GM12892 (cell line): ENCODE measurements around the gene EVA1B.
A peak's percentile ranks its signal among the peaks of the same experiment; 100 is the strongest.

Source experiments
- DNase-seq: peaks from one replicate; pipeline ENCODE4 v3.0.0; 2011; ENCODE audit not compliant: insufficient read length
- FAIRE-seq: peaks from 2 replicates; lab custom pipeline; 2011; peaks lifted over from hg19 to GRCh38; lab: Jason Lieb, UNC
- POLR2A ChIP-seq: IDR thresholded peaks from 2 replicates; pipeline ENCODE4 v1.6.1; 2011; ENCODE audit warnings: low read depth, low read length, control low read depth
- POLR2AphosphoS5 ChIP-seq: IDR thresholded peaks from 2 replicates; pipeline ENCODE4 v1.6.1; 2011; ENCODE audit warnings: low read depth, low read length, control low read depth
- TAF1 ChIP-seq: IDR thresholded peaks from 2 replicates; pipeline ENCODE4 v1.6.1; 2011; ENCODE audit warnings: low read depth, mild to moderate bottlenecking, control low read depth, low read length, borderline replicate concordance

The EVA1B gene

DNA sequence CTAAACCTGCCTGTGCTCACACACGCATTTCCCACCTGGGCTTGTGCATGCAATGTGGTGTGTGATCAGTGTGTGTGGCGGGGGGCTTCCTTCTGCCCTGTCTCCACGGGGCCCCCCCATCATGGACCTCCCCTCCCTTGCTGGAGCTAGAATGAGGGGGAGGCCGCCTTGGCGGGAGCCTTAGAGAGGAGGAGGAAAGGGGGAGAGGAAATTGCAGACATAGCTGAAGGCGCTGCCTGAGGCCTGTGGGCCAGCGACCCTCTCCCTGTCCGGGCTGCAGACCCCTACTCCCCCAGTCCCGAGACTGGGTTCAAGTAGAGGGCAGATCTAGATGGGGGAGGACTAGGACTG, 883 bp upstream of the EVA1B start:
- TF ChIP-seq POLR2AphosphoS5 (no peak), POLR2A (no peak), TAF1 (no peak)
- FAIRE-seq (no peak), DNase-seq (no peak)

DNA sequence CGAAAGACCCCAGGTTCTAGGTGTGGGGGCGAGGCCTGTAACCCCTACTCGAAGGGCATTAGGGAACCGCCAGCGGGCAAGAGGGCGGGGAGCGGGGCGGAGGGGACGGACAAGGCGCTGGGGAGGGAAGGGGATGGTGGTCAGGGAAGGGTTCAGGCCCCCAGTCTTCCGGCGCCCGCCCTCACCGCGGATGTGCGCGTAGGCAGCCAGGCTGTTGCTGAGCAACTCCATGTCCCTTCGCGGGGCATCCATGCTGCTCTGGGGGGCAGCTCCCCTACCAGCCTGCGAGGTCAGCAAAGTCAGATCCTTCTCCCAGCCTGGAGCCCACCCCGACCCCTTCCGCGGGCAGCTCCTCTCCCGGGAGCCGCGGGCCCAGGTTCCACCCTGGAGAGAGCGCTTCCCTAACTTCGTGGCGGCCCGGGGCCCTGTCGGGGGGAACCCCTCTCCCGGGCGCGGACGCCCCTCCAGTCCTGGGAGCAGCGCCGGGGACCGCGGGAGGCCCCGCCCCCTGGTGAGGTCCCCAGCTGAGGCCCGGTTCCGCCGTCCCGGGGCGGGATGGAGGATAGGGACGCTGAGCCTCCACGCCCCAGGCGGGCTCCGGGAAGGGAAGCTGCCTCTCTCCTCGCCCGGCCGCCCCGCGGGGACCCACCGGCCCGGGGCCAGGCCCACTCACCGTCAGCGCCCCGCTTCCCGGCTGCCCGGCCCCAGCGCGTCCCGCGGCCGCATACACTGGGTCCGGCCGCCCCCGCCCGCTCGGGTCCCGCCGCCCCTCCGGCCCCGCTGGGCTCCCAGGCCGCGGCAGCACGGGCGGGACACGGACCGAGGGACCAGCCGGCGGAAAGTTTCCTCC, 434 bp downstream of the EVA1B start:
- FAIRE-seq (no peak), DNase-seq (peak; percentile 52)
- no peak for TF ChIP-seq TAF1
- no peak for TF ChIP-seq POLR2AphosphoS5
- 0 out of 2 replicates have a peak, but pooled peaks have one; percentile 4 for TF ChIP-seq POLR2A

DNA sequence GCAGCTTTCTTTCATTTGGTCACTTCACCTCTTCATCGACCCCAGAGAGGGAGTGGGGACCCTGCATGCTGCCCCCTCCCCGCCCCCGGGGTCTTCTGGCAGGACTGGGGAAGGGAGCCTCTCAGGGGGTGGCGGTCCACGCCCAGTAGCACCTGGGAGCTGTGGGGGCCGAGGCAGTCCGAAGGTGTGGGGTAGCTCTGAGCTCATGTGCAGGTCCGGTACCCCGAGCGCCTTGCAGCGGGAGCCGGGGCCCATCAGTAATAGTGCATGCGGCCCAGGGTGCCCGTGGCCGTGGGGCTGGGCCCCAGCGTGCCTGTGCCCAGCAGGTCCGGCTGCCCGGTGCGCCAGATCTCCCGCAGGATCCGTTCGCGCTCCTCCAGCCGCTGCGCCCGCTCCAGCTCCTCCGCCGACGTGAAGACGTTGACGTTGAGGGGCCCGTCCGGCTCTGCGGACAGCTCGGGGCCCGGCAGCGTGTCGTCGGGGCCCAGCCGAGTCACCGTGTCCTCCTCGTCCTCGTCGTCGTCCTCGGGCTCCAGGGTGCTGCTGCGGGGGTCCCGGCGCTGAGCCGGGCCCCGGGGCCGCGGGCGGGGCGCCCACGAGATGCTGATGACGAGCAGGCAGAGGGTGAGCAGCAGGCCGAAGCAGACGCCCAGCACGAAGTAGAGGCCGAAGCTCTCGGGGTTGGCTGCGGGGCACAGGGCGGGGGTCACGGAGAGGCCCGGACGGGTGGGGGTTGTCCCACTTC, 1.2 kb downstream of the EVA1B start:
- no peak for FAIRE-seq
- TF ChIP-seq POLR2A (no peak), TAF1 (no peak), POLR2AphosphoS5 (no peak)
- no peak for DNase-seq

DNA sequence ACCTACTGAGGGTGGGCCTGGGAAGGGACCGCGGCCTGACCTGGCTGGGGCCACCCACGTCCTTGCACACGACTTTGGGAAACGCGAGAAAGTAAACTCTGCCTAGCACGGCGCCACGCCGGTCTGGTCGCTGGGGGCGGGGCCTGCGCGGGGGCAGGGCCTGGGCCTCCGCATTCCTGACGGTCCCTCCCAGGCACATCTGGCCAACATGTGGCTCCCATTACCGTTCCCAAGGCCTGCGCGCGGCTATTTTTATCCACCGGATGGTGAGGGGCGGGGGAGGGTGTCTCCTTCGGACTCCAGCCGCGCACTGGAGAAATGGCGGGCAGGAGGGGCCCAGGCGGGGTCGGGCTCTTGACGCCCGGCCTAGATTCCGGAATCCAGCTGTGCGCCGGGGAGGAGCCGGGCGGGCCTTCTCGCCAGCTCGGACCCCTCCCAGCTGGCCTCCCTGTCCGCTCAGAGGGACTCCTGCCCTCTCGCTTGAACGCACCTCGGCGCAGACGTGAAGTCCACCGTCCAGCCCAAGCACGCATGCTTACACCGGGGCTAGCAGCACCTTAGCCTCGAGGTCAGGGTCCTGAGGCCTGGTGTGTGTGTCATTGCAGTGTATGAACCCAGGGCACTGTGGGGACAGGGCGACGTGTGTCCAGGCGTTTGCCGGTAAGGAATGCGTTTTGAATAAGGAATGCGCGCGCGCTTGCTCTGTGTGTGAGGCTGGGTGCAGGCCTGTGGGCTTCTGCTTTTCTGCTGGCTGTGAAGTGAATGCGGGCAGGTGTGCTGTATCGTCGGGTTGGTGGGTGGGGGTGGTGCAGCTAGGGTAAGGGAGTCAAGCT, 2.1 kb downstream of the EVA1B start:
- FAIRE-seq: peak; percentile 81
- TF ChIP-seq TAF1 (no peak), POLR2AphosphoS5 (no peak), POLR2A (no peak)
- peak; percentile 49 for DNase-seq

DNA sequence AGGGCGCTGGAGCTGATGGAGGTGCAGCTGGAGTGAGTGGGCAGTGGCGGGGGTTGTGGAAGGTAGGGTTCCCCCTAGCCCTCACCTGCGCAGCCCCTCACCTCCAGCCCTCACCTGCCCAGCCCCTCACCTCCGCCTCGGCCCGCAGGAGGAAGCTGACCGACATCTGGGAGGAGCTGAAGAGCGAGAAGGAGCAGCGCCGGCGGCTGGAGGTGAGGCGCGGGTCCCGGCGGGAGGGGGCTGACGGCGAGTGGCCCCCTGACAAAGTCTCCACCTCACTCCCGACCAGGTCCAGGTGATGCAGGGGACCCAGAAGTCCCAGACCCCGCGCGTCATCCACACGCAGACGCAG, 2.7 kb downstream of the EVA1B start:
- FAIRE-seq (no peak), DNase-seq (no peak)
- TF ChIP-seq TAF1 (no peak), POLR2AphosphoS5 (no peak), POLR2A (no peak)

DNA sequence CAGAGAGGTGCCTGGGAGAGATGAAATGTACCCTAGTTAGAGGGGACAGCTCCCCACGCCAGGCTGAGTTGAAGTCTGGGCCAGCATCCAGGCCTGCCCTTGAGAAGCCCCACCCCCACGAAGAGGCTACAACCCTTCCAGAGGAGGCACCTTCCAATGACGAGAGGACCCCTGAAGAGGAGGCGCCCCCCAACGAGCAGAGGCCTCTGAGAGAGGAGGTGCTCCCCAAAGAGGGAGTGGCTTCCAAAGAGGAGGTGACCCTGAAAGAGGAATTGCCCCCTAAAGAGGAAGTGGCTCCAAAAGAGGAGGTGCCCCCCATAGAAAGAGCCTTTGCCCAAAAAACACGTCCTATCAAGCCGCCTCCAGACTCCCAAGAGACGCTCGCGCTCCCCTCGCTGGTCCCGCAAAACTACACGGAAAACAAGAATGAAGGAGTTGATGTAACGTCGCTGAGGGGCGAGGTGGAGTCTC, 3.1 kb downstream of the EVA1B start:
- no peak for DNase-seq
- TF ChIP-seq POLR2AphosphoS5 (no peak), POLR2A (no peak), TAF1 (no peak)
- FAIRE-seq: no peak

DNA sequence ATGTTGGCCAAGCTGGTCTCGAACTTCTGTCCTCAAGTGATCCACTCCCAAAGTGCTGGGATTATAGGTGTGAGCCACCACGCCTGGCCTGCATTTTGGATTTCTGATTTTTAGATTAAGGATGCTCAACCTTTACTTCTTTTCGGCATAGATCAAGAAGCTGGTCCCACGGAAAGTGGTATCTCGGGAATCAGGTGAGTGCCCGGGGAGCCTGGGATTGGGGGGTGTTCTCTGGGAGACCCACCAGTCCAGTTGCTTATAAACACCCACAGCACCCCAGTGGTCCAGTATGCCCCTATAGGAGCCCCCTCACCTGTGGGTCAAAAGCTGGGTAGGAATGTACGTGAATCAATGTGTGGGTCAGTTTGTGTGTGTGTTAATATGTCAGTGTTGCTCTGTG, 14.0 kb downstream of the EVA1B start:
- FAIRE-seq: no peak
- TF ChIP-seq POLR2A (no peak), POLR2AphosphoS5 (no peak), TAF1 (no peak)
- DNase-seq: no peak

DNA sequence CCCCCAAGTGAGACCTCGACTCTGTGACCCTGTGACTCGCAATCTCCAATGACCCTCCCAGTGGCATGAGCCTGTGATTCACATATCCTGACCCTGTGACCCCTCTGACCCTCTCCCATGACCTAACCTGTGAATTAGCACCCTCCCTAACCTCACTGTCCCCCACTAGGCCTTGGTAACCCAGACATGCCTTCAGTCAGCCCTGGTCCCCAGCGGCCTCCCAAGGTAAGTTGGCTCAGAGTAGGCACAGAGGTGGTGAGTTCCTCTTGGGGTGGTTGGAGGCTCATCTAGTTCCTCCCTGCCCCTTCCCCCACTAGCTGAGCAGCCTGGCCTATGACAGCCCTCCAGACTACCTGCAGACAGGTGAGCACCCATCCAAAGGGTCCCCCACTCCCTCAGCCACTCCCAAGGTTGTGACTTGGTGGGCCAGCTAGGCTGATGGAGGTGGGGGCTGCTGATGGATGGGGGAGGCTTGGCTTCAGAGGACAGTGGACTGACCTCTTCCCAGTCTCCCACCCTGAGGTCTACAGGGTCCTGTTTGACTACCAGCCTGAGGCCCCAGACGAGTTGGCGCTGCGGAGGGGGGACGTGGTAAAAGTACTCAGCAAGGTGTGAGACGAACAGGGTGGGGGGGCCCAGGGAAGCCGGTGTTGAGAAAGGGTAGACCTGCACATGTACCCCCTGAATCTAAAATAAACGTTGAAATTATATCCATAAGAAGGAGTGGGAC, 15.7 kb downstream of the EVA1B start:
- no peak for TF ChIP-seq TAF1
- no peak for TF ChIP-seq POLR2A
- TF ChIP-seq POLR2AphosphoS5: no peak
- DNase-seq (no peak), FAIRE-seq (peak; percentile 57)

DNA sequence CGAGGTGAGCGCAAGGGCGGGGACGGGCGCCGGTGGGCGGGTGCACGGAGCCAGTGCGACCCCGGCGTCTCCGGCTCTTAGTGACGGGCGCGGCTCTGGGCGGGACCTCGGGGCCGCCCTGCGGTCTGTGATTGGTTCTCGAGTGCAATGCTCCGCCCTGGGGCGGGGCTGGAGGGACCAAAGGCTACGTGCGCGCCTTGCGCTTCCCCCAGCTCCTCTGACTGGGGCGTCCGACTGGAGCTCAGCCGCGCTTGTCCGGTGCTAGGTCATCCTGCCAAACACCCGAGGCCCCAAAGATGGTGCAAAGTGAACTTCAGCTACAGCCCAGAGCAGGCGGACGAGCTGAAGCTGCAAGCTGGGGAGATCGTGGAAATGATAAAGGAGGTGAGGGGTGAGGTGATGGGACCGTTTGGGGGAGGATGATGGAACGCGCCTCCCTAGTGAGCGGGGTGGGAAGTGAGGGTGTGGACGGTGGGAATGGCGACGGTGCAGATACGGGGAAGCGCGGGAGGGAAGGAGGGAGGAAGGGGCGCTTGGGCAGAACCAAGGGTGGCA, 16.5 kb downstream of the EVA1B start:
- TF ChIP-seq POLR2AphosphoS5: peak; percentile 94
- TF ChIP-seq POLR2A: peak; percentile 98
- TF ChIP-seq TAF1: peak; percentile 63; the same call in 1 of the 2 replicates
- DNase-seq (peak; percentile 98), FAIRE-seq (peak; percentile 99)

DNA sequence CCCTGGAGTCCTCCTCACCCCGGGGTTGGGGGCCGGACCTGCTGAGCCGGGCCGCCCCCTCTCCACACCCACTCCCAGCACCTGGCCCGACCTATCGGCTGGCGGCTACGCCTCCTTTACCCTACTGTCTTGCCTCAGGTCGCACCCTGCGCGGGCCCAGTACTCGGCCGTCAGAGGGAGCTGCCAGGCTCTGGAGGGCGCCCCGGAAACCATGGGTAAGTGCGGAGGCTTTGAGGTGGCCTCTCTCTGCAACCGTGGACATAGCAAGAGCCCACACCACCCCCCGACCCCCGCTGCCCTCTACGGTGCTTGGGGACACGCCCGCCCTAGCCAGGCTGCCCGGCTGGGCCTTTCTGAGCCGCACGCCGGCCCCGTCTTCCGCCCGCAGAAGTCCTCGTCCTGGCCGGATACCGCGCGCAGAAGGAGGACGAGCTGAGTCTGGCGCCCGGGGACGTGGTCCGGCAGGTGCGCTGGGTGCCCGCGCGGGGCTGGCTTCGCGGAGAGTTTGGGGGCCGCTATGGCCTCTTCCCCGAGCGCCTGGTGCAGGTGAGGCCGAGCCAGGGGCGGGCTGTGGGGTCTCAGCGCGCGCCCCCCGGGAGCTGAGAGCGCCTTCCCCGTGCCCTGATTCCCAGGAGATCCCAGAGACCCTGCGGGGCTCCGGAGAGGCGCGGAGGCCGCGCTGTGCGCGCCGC, 17.1 kb downstream of the EVA1B start, which contains the start of gene SH3D21:
Gene SH3D21 (plus strand): TSS at position 159 of the 692 bp plus-strand sequence. CDS start 53 bp downstream, at position 212.
- FAIRE-seq: peak; percentile 9
- no peak for DNase-seq
- TF ChIP-seq TAF1 (no peak), POLR2A (no peak), POLR2AphosphoS5 (no peak)
